GM12878 (cell line): ENCODE results near the gene MACROD2. TPM values are rescaled to one million over a fixed set of nuclear protein-coding genes. Genes with fewer than 3 reads are reported as not detected.

Experiments used
- ASH2L ChIP-seq: fragments of 300-600, 200-600 bp; sonication (generic); IDR thresholded peaks from 2 replicates; pipeline ENCODE4 v1.6.1; 2017; ENCODE audit warnings: low read depth, mild to moderate bottlenecking, borderline replicate concordance
- JUND ChIP-seq: IDR thresholded peaks from 2 replicates; pipeline ENCODE4 v1.6.1; 2012; ENCODE audit warnings: low read depth, mild to moderate bottlenecking, low read length, improper control_type of control experiment, moderate library complexity
- MEF2B ChIP-seq: fragments of 450-650 bp; IDR thresholded peaks from 2 replicates; pipeline ENCODE4 v1.6.1; 2018; ENCODE audit warnings: mild to moderate bottlenecking, moderate library complexity; ENCODE audit not compliant: partially characterized antibody, poor library complexity, severe bottlenecking
- NR2C1 ChIP-seq: fragments of 450-650 bp; IDR thresholded peaks from 2 replicates; pipeline ENCODE4 v1.6.1; 2017; ENCODE audit warnings: antibody characterized with exemption, mild to moderate bottlenecking, moderate library complexity
- NRF1 ChIP-seq: conservative IDR thresholded peaks from 2 replicates; pipeline ENCODE4 v1.6.1; 2011; ENCODE audit warnings: mild to moderate bottlenecking, low read depth, low read length, improper control_type of control experiment
- RAD51 ChIP-seq: fragments of 450-650 bp; IDR thresholded peaks from 2 replicates; pipeline ENCODE4 v1.6.1; 2016; ENCODE audit warnings: moderate library complexity, mild to moderate bottlenecking, inconsistent platforms
- ZNF622 ChIP-seq: fragments of 450-650 bp; IDR thresholded peaks from 2 replicates; pipeline ENCODE4 v1.6.1; 2017; ENCODE audit warnings: mild to moderate bottlenecking, inconsistent platforms
- polyA plus RNA-seq, 11 experiments: library from polyadenylated mRNA; depleted of rRNA in 4 of 11; unstranded in 6 of 11; stranded (reverse) in 5 of 11; fragments of >200 nt; fragmentation: Nextera tagmentation in 4 of 11; fragmentation: Illumina TruSeq in 1 of 11; extraction: Ambion mirVana in 4 of 11; extraction: Trizol in 1 of 11; gene quantifications; 1 replicate in 1 of 11; 2 replicates in 10 of 11; pipeline versions ENCODE4 v1.2.1 to v1.2.3, GENCODE V29; 2011 to 2016; ENCODE audit warnings: inconsistent platforms in 2 of 11, missing spikeins in 2 of 11, low read depth in 1 of 11
- total RNA-seq, 4 experiments: library from RNA; depleted of rRNA in 3 of 4; stranded (reverse); fragments of >200 nt in 3 of 4; fragmentation: Illumina TruSeq in 1 of 4; extraction: Trizol in 1 of 4; gene quantifications; 2 replicates each; pipeline versions ENCODE4 v1.2.1 to v1.2.3, GENCODE V29; 2013 to 2021
- TF ChIP-seq, protein P1 (sequence below): fragments of 450-650 bp; IDR thresholded peaks from 2 replicates; pipeline ENCODE4 v1.6.1; 2018; ENCODE audit warnings: mild to moderate bottlenecking, low read depth, moderate library complexity; ENCODE audit not compliant: partially characterized antibody
- TF ChIP-seq, protein P2 (sequence below): fragments of 450-650 bp; conservative IDR thresholded peaks from 2 replicates; pipeline ENCODE4 v1.6.1; 2017; ENCODE audit warnings: mild to moderate bottlenecking, moderate library complexity
- TF ChIP-seq, protein P3 (sequence below), 3 experiments: IDR thresholded peaks in 2 of 3; conservative IDR thresholded peaks in 1 of 3; 2 replicates each; pipeline ENCODE4 v1.5.1; 2011; ENCODE audit warnings: low read depth in 3 of 3, low read length in 3 of 3, mild to moderate bottlenecking in 3 of 3, control low read depth in 2 of 3, moderate library complexity in 2 of 3, inconsistent platforms in 1 of 3, mixed read lengths in 1 of 3; ENCODE audit not compliant: control insufficient read depth in 2 of 3, insufficient read depth in 1 of 3; ENCODE audit errors: extremely low read depth in 1 of 3
- TF ChIP-seq, protein P4 (sequence below): IDR thresholded peaks from 2 replicates; pipeline ENCODE4 v1.6.1; 2011; ENCODE audit warnings: low read depth, low read length, improper control_type of control experiment, borderline replicate concordance

MACROD2 gene
- total and polyA plus RNA-seq, 10 of the 15 experiments (the other 5 are each of a cell fraction or from before 2014, with no cell fraction given), result 1.1 to 21.5 (median 2.2) TPM

DNA sequence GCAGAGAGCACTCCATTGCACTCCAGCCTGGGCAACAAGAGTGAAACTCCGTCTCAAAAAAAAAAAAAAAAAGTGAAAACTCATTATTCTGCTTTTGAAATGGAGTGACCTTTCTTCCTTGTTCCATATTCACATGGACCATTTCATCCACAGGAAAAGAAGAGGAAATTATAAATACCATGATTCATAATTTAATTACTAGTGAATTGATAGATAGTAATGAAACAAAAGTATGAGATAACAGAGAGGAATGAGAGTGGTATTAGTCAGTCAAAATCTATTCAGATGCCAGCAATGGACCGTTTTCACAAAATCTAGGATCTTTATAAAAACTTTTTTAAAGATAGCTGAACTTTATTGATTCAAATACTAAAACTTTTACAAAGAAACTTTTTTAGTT is 785.2 kb downstream of the MACROD2 start (continued):
- TF ChIP-seq, protein P1, sequence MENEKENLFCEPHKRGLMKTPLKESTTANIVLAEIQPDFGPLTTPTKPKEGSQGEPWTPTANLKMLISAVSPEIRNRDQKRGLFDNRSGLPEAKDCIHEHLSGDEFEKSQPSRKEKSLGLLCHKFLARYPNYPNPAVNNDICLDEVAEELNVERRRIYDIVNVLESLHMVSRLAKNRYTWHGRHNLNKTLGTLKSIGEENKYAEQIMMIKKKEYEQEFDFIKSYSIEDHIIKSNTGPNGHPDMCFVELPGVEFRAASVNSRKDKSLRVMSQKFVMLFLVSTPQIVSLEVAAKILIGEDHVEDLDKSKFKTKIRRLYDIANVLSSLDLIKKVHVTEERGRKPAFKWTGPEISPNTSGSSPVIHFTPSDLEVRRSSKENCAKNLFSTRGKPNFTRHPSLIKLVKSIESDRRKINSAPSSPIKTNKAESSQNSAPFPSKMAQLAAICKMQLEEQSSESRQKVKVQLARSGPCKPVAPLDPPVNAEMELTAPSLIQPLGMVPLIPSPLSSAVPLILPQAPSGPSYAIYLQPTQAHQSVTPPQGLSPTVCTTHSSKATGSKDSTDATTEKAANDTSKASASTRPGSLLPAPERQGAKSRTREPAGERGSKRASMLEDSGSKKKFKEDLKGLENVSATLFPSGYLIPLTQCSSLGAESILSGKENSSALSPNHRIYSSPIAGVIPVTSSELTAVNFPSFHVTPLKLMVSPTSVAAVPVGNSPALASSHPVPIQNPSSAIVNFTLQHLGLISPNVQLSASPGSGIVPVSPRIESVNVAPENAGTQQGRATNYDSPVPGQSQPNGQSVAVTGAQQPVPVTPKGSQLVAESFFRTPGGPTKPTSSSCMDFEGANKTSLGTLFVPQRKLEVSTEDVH, result no peak
- TF ChIP-seq ASH2L (no peak), MEF2B (no peak), NR2C1 (no peak), ZNF622 (no peak), NRF1 (no peak), RAD51 (no peak), JUND (no peak)
- TF ChIP-seq, protein P2, sequence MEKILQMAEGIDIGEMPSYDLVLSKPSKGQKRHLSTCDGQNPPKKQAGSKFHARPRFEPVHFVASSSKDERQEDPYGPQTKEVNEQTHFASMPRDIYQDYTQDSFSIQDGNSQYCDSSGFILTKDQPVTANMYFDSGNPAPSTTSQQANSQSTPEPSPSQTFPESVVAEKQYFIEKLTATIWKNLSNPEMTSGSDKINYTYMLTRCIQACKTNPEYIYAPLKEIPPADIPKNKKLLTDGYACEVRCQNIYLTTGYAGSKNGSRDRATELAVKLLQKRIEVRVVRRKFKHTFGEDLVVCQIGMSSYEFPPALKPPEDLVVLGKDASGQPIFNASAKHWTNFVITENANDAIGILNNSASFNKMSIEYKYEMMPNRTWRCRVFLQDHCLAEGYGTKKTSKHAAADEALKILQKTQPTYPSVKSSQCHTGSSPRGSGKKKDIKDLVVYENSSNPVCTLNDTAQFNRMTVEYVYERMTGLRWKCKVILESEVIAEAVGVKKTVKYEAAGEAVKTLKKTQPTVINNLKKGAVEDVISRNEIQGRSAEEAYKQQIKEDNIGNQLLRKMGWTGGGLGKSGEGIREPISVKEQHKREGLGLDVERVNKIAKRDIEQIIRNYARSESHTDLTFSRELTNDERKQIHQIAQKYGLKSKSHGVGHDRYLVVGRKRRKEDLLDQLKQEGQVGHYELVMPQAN, result no peak
- TF ChIP-seq, protein P3, sequence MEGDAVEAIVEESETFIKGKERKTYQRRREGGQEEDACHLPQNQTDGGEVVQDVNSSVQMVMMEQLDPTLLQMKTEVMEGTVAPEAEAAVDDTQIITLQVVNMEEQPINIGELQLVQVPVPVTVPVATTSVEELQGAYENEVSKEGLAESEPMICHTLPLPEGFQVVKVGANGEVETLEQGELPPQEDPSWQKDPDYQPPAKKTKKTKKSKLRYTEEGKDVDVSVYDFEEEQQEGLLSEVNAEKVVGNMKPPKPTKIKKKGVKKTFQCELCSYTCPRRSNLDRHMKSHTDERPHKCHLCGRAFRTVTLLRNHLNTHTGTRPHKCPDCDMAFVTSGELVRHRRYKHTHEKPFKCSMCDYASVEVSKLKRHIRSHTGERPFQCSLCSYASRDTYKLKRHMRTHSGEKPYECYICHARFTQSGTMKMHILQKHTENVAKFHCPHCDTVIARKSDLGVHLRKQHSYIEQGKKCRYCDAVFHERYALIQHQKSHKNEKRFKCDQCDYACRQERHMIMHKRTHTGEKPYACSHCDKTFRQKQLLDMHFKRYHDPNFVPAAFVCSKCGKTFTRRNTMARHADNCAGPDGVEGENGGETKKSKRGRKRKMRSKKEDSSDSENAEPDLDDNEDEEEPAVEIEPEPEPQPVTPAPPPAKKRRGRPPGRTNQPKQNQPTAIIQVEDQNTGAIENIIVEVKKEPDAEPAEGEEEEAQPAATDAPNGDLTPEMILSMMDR (IDR thresholded peaks at IDR 0.05 in 2 of 3, conservative IDR thresholded peaks at IDR 0.05 in 1 of 3; ENCODE audit: control insufficient read depth in 2 of 3, extremely low read depth in 1 of 3, insufficient read depth in 1 of 3, low read depth in 3 of 3, low read length in 3 of 3), result no peak
- TF ChIP-seq, protein P4, sequence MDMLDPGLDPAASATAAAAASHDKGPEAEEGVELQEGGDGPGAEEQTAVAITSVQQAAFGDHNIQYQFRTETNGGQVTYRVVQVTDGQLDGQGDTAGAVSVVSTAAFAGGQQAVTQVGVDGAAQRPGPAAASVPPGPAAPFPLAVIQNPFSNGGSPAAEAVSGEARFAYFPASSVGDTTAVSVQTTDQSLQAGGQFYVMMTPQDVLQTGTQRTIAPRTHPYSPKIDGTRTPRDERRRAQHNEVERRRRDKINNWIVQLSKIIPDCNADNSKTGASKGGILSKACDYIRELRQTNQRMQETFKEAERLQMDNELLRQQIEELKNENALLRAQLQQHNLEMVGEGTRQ, result no peak
